Measurements from ENCODE around the gene RBMS1. TPM values are rescaled to one million over a fixed set of nuclear protein-coding genes. Genes with fewer than 3 reads are reported as not detected.

The RBMS1 gene
- total and polyA plus RNA-seq, 2 of the 13 experiments (the other 11 are each of a cell fraction or from before 2014, with no cell fraction given), result 55.5 to 110 TPM

GRCh38 chr2:160406591-160407392 is 86.8 kb downstream of the RBMS1 start (continued):
- TF ChIP-seq POGZ (CRISPR knock-in tag; IDR thresholded peaks at IDR 0.05), result 0 out of 2 replicates have a peak, but pooled peaks have one; percentile 7
- no peak for TF ChIP-seq ZBTB2 (CRISPR knock-in tag; IDR thresholded peaks at IDR 0.05; ENCODE audit: low read depth)
- no peak for TF ChIP-seq HOXA7 (CRISPR knock-in tag; IDR thresholded peaks at IDR 0.05)
- no peak for TF ChIP-seq ZNF138 (CRISPR knock-in tag; IDR thresholded peaks at IDR 0.05; ENCODE audit: low read depth)
- no peak for TF ChIP-seq SP5 (CRISPR knock-in tag; IDR thresholded peaks at IDR 0.05; ENCODE audit: borderline replicate concordance, low read depth)
- TF ChIP-seq, protein P1, sequence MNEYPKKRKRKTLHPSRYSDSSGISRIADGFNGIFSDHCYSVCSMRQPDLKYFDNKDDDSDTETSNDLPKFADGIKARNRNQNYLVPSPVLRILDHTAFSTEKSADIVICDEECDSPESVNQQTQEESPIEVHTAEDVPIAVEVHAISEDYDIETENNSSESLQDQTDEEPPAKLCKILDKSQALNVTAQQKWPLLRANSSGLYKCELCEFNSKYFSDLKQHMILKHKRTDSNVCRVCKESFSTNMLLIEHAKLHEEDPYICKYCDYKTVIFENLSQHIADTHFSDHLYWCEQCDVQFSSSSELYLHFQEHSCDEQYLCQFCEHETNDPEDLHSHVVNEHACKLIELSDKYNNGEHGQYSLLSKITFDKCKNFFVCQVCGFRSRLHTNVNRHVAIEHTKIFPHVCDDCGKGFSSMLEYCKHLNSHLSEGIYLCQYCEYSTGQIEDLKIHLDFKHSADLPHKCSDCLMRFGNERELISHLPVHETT (CRISPR knock-in tag; conservative IDR thresholded peaks at IDR 0.05), result no peak
- no peak for TF ChIP-seq ZNF780A (CRISPR knock-in tag; IDR thresholded peaks at IDR 0.05)
- no peak for TF ChIP-seq TFAP4 (IDR thresholded peaks at IDR 0.05; ENCODE audit: borderline replicate concordance, low read depth)
- TF ChIP-seq SRF (IDR thresholded peaks at IDR 0.05; ENCODE audit: low read depth, low read length), result no peak
- TF ChIP-seq SMC3 (IDR thresholded peaks at IDR 0.05; ENCODE audit: low read length), result no peak
- no peak for TF ChIP-seq ZSCAN30 (CRISPR knock-in tag; IDR thresholded peaks at IDR 0.05)
- TF ChIP-seq HMG20B (CRISPR knock-in tag; conservative IDR thresholded peaks at IDR 0.05), result no peak
- TF ChIP-seq, protein P2, sequence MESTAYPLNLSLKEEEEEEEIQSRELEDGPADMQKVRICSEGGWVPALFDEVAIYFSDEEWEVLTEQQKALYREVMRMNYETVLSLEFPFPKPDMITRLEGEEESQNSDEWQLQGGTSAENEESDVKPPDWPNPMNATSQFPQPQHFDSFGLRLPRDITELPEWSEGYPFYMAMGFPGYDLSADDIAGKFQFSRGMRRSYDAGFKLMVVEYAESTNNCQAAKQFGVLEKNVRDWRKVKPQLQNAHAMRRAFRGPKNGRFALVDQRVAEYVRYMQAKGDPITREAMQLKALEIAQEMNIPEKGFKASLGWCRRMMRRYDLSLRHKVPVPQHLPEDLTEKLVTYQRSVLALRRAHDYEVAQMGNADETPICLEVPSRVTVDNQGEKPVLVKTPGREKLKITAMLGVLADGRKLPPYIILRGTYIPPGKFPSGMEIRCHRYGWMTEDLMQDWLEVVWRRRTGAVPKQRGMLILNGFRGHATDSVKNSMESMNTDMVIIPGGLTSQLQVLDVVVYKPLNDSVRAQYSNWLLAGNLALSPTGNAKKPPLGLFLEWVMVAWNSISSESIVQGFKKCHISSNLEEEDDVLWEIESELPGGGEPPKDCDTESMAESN (CRISPR knock-in tag; conservative IDR thresholded peaks at IDR 0.05), result 0 out of 2 replicates have a peak, but pooled peaks have one; percentile 36
- peak; percentile 65; the same call in 1 of the 2 replicates for TF ChIP-seq ZBTB7B (CRISPR knock-in tag; IDR thresholded peaks at IDR 0.05)
- 0 out of 2 replicates have a peak, but pooled peaks have one; percentile 10 for TF ChIP-seq POLR2G (IDR thresholded peaks at IDR 0.05; ENCODE audit: low read depth, low read length)
- TF ChIP-seq ZNF18 (CRISPR knock-in tag; IDR thresholded peaks at IDR 0.05; ENCODE audit: insufficient replicate concordance), result peak; percentile 22
- TF ChIP-seq SATB2 (CRISPR knock-in tag; IDR thresholded peaks at IDR 0.05), result no peak
- TF ChIP-seq CEBPB (IDR thresholded peaks at IDR 0.05; ENCODE audit: borderline replicate concordance, low read depth, low read length), result no peak
- peak; percentile 78 for TF ChIP-seq RBM39 (IDR thresholded peaks at IDR 0.05; ENCODE audit: low read depth, low read length, poor library complexity, severe bottlenecking)
- TF ChIP-seq POLR2AphosphoS2 (IDR thresholded peaks at IDR 0.05; ENCODE audit: low read depth, low read length), result no peak
- TF ChIP-seq HNRNPH1 (optimal IDR thresholded peaks at IDR 0.05; ENCODE audit: low read depth, low read length), result no peak
- no peak for TF ChIP-seq TEAD2 (CRISPR knock-in tag; IDR thresholded peaks at IDR 0.05)
- TF ChIP-seq CHD2 (IDR thresholded peaks at IDR 0.05; ENCODE audit: low read depth, low read length), result no peak
- TF ChIP-seq ZNF510 (CRISPR knock-in tag; IDR thresholded peaks at IDR 0.05; ENCODE audit: low read depth), result no peak

Data from HepG2 (cell line).